Caco-2 (cell line): Measurements from ENCODE around the gene STEAP2. TPM values are rescaled to one million over a fixed set of nuclear protein-coding genes. Genes with fewer than 3 reads are reported as not detected.

ENCODE experiments used
- BruUV-seq: library from RNA; stranded (reverse); fragments of 400-500 nt; replicated peaks from 2 replicates; lab custom pipeline; 2021; lab: Mats Ljungman, UMichigan
- CTCF ChIA-PET: fragments of 300-600 bp; sonication (Branson Sonifier 250); formaldehyde crosslinking; loops from one replicate; lab custom pipeline; 2022; ENCODE audit warnings: antibody characterized with exemption; lab: Charles Lee
- POLR2A ChIA-PET: fragments of 300-600 bp; sonication (Branson Sonifier 250); formaldehyde crosslinking; loops from one replicate; lab custom pipeline; 2022; ENCODE audit warnings: antibody characterized with exemption; lab: Charles Lee
- DNase-seq, 2 experiments: peaks; one replicate each; pipeline versions ENCODE4 v3.0.0 to v3.0.0-alpha.2; 2020 to 2022
- H3K27me3 ChIP-seq: replicated peaks from 2 replicates; pipeline ENCODE4 v1.6.0; 2011; ENCODE audit warnings: low read length; ENCODE audit not compliant: control insufficient read depth, insufficient read depth
- H3K36me3 ChIP-seq: 2 replicates; pipeline ENCODE4 v1.5.1; 2011; ENCODE audit warnings: low read length; ENCODE audit not compliant: control insufficient read depth, insufficient read depth
- H3K4me1 ChIP-seq: fragments of 250-450 bp; sonication (Bioruptor Pico); 2 replicates; pipeline ENCODE4 v1.5.1; 2020; ENCODE audit warnings: mild to moderate bottlenecking
- H3K4me3 ChIP-seq: 2 replicates; pipeline ENCODE4 v1.5.1; 2011; ENCODE audit warnings: low read depth, mild to moderate bottlenecking, control low read depth, low read length
- H3K9me3 ChIP-seq: fragments of 250-450 bp; sonication (Bioruptor Pico); 2 replicates; pipeline ENCODE4 v1.5.1; 2020; ENCODE audit warnings: mild to moderate bottlenecking, moderate library complexity
- H3K27ac Mint-ChIP-seq: one replicate; pipeline ENCODE4 v1.8.0; 2022; ENCODE audit warnings: mixed read lengths; ENCODE audit not compliant: unreplicated experiment
- H3K27me3 Mint-ChIP-seq: one replicate; pipeline ENCODE4 v1.8.0; 2022; ENCODE audit warnings: mixed read lengths; ENCODE audit not compliant: insufficient read depth, unreplicated experiment
- H3K36me3 Mint-ChIP-seq: one replicate; pipeline ENCODE4 v1.8.0; 2022; ENCODE audit warnings: mild to moderate bottlenecking, mixed read lengths; ENCODE audit not compliant: insufficient read depth, unreplicated experiment
- H3K4me1 Mint-ChIP-seq: one replicate; pipeline ENCODE4 v1.8.0; 2022; ENCODE audit warnings: low read depth, mixed read lengths; ENCODE audit not compliant: unreplicated experiment
- H3K4me3 Mint-ChIP-seq: one replicate; pipeline ENCODE4 v1.8.0; 2022; ENCODE audit warnings: mild to moderate bottlenecking, moderate library complexity, mixed read lengths; ENCODE audit not compliant: unreplicated experiment
- H3K9me3 Mint-ChIP-seq: one replicate; pipeline ENCODE4 v1.8.0; 2022; ENCODE audit warnings: mixed read lengths; ENCODE audit not compliant: unreplicated experiment
- CTCF ChIP-seq, 2 experiments: fragments of 200-600 bp in 1 of 2; IDR thresholded peaks; 1 replicate in 1 of 2; 2 replicates in 1 of 2; pipeline versions ENCODE4 v1.5.1 to v1.8.0; 2011 to 2022; ENCODE audit warnings: antibody characterized with exemption in 1 of 2, control low read depth in 1 of 2, inconsistent platforms in 1 of 2, low read depth in 1 of 2, low read length in 1 of 2, mild to moderate bottlenecking in 1 of 2, moderate library complexity in 1 of 2; ENCODE audit not compliant: insufficient read depth in 1 of 2, severe bottlenecking in 1 of 2, unreplicated experiment in 1 of 2
- intact Hi-C: fragments of 100-400 bp; cut with micrococcal nuclease; formaldehyde crosslinking; loops from one replicate; pipeline ENCODE4 v1.10.0; 2022; ENCODE audit not compliant: unreplicated experiment
- total RNA-seq: library from RNA; stranded (reverse); gene quantifications from 2 replicates; pipeline ENCODE4 v1.2.3, GENCODE V29; 2022

Gene STEAP2
- total RNA-seq, 1 experiment from 2014 or later = 13.5 TPM

- Mint-ChIP-seq H3K36me3 (no peaks in the 10 kb centered on the region), H3K4me3 (no peak overlapping the region), H3K27ac (peak overlapping the region; percentile 60), H3K9me3 (peaks cover 15% of the 10 kb centered on the region), H3K27me3 (no peaks in the 10 kb centered on the region), H3K4me1 (peaks cover 32% of the 10 kb centered on the region)
- TF ChIP-seq CTCF (IDR thresholded peaks at IDR 0.05; ENCODE audit: insufficient read depth in 1 of 2, low read depth in 1 of 2, low read length in 1 of 2, severe bottlenecking in 1 of 2, unreplicated experiment in 1 of 2) = no peak
- intact Hi-C loops = no loop called here
- no peak for DNase-seq
- ChIA-PET POLR2A (no interaction called here), CTCF (no interaction called here)
- H3K27me3 ChIP-seq = no peaks in the 10 kb centered on the region
- no peak overlapping the region for H3K4me3 ChIP-seq
- 0 out of 2 replicates have a peak, but pooled peaks cover 5% of the 10 kb centered on the region for H3K9me3 ChIP-seq
- no TSS peak for BruUV-seq
- peaks cover 91% of the 10 kb centered on the region for H3K4me1 ChIP-seq
- H3K36me3 ChIP-seq = no peaks in the 10 kb centered on the region
Observed at GRCh38 chr7:90270431-90271178, 59.1 kb downstream of the STEAP2 start.

GRCh38 chr7:90271753-90272152, 60.2 kb downstream of the STEAP2 start:
- Histone ChIP-seq H3K4me1 (peaks cover 95% of the 10 kb centered on the region), H3K27me3 (no peaks in the 10 kb centered on the region), H3K36me3 (no peaks in the 10 kb centered on the region), H3K4me3 (no peak overlapping the region), H3K9me3 (0 out of 2 replicates have a peak, but pooled peaks cover 5% of the 10 kb centered on the region)
- CTCF ChIA-PET = interaction anchor here (1.0 kb wide), 2 partner anchors 26 to 60 kb away, joined by 4 read pairs; partner anchors contain the start of gene STEAP2
- Mint-ChIP-seq H3K27ac (no peak overlapping the region), H3K9me3 (peaks cover 15% of the 10 kb centered on the region), H3K27me3 (no peaks in the 10 kb centered on the region), H3K4me1 (peaks cover 32% of the 10 kb centered on the region), H3K4me3 (no peak overlapping the region), H3K36me3 (no peaks in the 10 kb centered on the region)
- peak in 1 of 2 experiments; percentile 12 for DNase-seq
- POLR2A ChIA-PET = no interaction called here
- intact Hi-C loops = no loop called here
- no peak for TF ChIP-seq CTCF (IDR thresholded peaks at IDR 0.05; ENCODE audit: insufficient read depth in 1 of 2, low read depth in 1 of 2, low read length in 1 of 2, severe bottlenecking in 1 of 2, unreplicated experiment in 1 of 2)
- no TSS peak for BruUV-seq

- no peak for TF ChIP-seq CTCF (IDR thresholded peaks at IDR 0.05; ENCODE audit: insufficient read depth in 1 of 2, low read depth in 1 of 2, low read length in 1 of 2, severe bottlenecking in 1 of 2, unreplicated experiment in 1 of 2)
- H3K27me3 ChIP-seq = no peaks in the 10 kb centered on the region
- intact Hi-C loops = no loop called here
- Mint-ChIP-seq H3K4me1 (peaks cover 32% of the 10 kb centered on the region), H3K4me3 (no peak overlapping the region), H3K27me3 (no peaks in the 10 kb centered on the region), H3K9me3 (peaks cover 15% of the 10 kb centered on the region), H3K36me3 (no peaks in the 10 kb centered on the region), H3K27ac (peak overlapping the region; percentile 33)
- BruUV-seq = no TSS peak
- H3K4me1 ChIP-seq = peaks cover 95% of the 10 kb centered on the region
- no peak for DNase-seq
- CTCF ChIA-PET = interaction anchor here (1.0 kb wide), 2 partner anchors 26 to 61 kb away, joined by 4 read pairs; partner anchors contain the start of gene STEAP2
- POLR2A ChIA-PET = no interaction called here
- 0 out of 2 replicates have a peak, but pooled peaks cover 5% of the 10 kb centered on the region for H3K9me3 ChIP-seq
- no peaks in the 10 kb centered on the region for H3K36me3 ChIP-seq
- H3K4me3 ChIP-seq = no peak overlapping the region
Observed at GRCh38 chr7:90272242-90272641, 60.7 kb downstream of the STEAP2 start.
